SK-N-DZ (cell line): ENCODE measurements around the gene ZNF12.
"Not testable (repeated sequence)": the region's sequence is repeated elsewhere in the genome, so short reads cannot be mapped to it uniquely, and the experiment has no call there.

ENCODE experiments used
- DNase-seq: peaks from one replicate; pipeline ENCODE4 v3.0.0-alpha.2; 2015; ENCODE audit warnings: low spot score

The ZNF12 gene

DNA sequence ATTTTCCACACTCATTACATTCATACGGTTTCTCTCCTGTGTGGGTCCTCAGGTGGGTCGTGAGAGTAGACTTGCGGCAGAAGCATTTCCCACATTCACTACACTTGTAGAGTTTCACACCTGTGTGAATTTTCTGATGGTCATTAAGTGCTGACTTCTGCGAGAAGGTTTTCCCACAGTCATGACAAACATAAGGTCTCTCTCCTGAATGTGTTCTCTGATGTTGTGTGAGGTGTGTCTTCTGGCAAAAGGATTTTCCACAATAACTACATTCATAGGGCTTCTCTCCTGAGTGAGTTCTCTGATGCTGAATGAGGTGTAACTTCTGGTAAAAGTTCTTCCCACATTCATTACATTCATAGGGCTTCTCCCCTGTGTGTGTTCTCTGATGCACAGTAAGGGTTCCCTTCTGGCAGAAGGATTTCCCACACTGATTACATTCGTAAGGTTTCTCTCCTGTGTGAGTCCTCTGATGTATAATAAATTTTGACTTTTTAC, 15.1 kb downstream of the ZNF12 start:
- no peak for DNase-seq

DNA sequence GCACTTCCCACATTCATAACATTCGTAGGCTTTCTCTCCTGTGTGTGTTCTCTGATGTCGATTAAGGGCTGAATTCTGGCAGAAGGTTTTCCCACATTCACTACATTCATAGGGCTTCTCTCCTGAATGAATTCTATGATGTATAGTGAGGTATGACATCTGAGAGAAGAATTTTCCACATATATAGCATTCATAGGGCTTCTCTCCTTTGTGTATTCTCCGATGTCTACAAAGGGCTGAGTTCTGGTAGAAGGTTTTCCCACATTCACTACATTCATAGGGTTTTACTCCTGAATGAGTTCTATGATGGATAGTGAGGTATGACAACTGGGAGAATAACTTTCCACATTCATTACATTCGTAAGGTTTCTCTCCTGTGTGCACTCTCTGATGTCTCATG, 15.6 kb downstream of the ZNF12 start:
- no peak for DNase-seq

GRCh38 chr7:6680146-6680545, 26.6 kb downstream of the ZNF12 start:
- DNase-seq, result no peak

GRCh38 chr7:6675807-6676405, 30.8 kb downstream of the ZNF12 start:
- DNase-seq, result no peak

DNA sequence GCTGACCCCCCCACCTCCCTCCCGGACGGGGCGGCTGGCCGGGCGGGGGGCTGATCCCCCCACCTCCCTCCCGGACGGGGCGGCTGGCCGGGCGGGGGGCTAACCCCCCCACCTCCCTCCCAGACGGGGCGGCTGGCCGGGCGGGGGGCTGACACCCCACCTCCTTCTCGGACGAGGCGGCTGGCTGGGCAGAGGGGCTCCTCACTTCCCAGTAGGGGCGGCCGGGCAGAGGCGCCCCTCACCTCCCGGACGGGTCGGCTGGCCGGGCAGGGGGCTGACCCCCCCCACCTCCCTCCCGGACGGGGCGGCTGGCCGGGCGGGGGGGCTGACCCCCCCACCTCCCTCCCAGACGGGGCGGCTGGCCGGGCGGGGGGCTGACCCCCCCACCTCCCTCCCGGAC, 35.9 kb downstream of the ZNF12 start:
- not testable (repeated sequence) for DNase-seq

GRCh38 chr7:6658618-6659345, 48.0 kb downstream of the ZNF12 start:
- DNase-seq, result no peak

- no peak for DNase-seq
Measured at GRCh38 chr7:6656413-6656812, 50.3 kb downstream of the ZNF12 start.

DNA sequence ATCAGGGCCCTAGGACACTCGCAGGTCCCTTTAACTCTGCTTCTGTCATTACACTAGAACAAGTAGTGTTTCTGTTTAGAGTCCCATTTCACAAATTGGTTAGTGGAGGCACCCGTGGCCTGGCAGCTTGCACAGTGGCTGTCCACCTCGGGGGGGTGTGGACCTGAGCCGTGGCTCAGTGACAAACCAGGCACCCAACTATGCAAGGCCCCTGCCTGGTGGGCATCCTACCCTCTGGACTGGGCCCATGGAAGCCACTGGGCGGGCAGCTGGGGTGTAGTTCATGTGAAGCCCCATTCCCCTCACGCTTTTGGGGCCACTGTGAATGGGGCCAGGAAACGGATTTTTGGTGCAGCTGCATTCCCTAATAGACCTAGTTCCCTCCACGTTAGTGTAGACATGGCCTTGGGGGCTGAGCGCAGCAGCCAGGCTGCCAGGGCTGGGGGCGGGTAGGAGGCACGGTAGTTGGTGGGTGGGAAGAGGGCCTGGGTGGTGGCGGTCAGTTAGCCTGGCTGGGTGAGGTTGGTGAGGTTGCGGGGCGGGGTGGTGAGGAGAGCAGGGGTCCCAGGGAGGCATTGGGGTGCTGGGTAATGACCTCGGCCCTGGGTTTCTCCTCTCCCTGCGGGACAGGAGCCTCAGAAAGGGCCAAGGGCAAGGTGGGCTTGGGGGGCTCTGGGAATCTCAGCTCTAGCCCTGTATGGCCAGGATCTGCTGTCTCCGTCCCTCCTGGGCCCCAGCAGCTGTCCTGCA, 50.9 kb downstream of the ZNF12 start:
- DNase-seq, result no peak

GRCh38 chr7:6654842-6655610, 51.7 kb downstream of the ZNF12 start:
- DNase-seq, result no peak

GRCh38 chr7:6654113-6654841, 52.5 kb downstream of the ZNF12 start:
- DNase-seq, result no peak

DNA sequence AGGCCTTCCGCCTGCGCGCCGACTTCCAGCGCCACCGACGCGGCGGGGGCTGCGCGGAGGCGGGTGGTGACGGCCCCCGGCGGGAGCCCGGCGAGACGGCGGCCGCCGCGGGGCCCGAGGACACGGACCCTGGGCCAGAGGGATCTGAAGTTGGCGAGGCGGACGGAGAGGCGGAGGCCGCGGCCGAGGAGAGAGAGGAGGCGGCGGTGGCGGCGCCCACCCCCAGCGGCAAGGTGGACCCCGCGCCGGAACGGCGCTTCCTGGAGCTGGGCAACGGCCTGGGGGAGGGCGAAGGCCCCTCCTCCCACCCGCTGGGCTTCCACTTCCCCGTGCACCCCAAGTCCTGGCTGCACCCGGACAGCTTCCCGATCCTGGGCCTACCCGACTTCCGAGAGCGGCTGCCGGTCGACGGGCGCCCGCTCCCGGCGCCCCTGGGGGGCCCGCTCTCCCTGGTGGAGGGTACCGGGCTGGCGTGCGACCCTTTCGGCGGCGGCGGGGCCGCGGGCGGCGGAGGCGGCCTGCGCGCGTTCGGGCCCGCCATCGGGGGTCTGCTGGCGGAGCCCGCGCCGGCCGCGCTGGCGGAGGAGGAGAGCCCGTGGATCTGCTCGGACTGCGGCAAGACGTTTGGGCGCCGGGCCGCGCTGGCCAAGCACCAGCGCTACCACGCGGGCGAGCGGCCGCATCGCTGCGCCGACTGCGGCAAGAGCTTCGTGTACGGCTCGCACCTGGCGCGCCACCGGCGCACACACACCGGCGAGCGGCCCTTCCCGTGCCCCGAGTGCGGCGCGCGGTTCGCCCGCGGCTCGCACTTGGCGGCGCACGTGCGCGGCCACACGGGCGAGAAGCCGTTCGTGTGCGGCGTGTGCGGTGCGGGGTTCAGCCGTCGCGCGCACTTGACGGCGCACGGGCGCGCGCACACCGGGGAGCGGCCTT, 53.4 kb downstream of the ZNF12 start:
- no peak for DNase-seq

DNA sequence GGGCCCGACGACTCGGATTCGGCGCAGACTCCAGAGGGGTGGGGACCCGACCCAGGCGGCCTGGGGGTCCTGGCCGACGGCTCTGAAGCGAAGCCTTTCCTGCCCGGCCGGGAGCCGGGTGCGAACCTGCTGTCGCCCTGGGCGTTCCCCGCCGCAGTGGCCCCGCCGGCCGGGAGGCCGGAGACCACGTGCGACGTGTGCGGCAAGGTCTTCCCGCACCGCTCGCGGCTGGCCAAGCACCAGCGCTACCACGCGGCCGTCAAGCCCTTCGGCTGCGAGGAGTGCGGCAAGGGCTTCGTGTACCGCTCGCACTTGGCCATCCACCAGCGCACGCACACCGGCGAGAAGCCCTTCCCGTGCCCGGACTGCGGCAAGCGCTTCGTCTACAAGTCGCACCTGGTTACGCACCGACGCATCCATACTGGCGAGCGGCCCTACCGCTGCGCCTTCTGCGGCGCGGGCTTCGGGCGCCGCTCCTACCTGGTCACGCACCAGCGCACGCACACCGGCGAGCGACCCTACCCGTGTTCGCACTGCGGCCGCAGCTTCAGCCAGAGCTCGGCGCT, 54.2 kb downstream of the ZNF12 start:
- no peak for DNase-seq

DNA sequence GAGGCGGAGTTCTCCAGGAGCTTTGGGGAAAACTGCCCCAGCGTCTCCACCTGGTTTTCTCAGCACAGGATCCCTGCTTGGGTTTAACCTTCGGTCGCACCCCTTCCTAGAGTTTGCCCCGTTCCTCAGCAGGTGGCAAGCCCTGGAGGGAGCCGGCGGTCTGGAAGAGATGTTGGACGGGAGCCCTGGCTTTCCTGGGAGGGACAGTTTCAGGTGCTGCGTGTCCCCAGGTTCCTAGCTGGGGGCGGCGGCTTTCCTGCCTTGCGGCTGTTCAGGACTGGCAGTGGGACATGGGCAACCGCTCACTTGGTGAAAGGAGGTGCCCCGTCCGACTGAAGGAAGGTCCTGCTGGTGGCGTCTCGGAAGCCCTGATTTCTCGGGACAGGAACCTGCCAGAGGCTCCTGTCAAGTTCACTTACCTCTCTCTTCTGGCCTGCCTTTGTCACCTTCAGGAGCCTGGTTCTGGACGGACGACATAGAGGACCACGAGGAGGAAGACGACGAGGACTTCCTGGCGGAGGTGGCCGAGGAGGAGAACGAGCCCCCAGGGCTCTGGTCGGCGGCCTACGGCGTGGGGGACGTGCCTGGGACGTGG, 54.8 kb downstream of the ZNF12 start:
- no peak for DNase-seq

DNA sequence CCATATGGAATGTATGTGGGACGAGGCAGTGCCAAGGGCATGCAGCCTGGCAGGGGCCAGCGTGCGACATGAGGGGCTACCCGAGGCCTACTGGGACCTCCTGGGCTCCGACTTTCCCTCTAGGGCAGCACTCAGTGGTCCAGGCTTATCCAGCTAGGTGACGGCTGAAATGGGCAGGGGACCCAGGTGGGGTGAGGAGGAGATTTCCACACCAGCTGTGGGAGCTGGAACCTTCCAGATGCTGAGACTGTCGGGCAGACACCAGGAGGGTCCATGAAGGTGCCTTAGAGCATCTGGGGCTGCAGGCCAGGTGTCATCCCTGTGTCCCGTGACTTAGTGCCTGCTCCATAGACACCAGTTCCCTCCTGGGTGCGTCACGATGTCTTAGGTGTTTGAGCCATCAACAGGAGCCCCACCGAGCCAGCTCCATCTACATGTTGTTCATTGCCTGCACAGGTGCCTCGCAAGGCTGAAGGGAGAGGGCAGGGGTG, 56.2 kb downstream of the ZNF12 start:
- no peak for DNase-seq

GRCh38 chr7:6650086-6650485, 56.7 kb downstream of the ZNF12 start:
- no peak for DNase-seq

- no peak for DNase-seq
Measured at GRCh38 chr7:6649241-6649961, 57.3 kb downstream of the ZNF12 start.

DNA sequence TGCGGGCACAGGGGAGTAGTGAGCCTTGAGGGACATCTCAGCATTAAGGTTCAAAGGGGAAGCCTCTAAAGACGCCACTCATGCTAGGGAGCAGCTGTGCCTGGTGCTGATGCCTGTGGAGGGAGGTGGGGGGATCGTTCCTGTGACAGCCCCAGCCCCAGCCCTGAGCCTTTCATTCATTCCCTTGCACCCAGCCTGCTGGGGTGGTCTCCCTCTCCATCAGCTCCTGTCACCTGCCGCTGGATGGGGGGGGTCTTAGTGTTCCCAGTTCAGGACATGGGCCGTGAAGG, 58.0 kb downstream of the ZNF12 start:
- no peak for DNase-seq

GRCh38 chr7:6648066-6648814, 58.5 kb downstream of the ZNF12 start:
- DNase-seq, result no peak
